Measurements from ENCODE around the gene RNF130. TPM values are rescaled to one million over a fixed set of nuclear protein-coding genes. Genes with fewer than 3 reads are reported as not detected.

Gene RNF130
- total and polyA plus RNA-seq, 4 donors = 24.9 to 93.1 (median 51.4) TPM

- Histone ChIP-seq H3K36me3 (ENCODE audit: control insufficient read depth in 4 of 4, insufficient read depth in 3 of 4, low read depth in 1 of 4, low read length in 3 of 4) (no peaks in the 10 kb centered on the region), H3K4me3 (ENCODE audit: low read depth in 1 of 3, low read length in 3 of 3) (no peak overlapping the region), H3K27me3 (ENCODE audit: control insufficient read depth in 4 of 4, insufficient read depth in 4 of 4, low read length in 3 of 4) (no peaks in the 10 kb centered on the region), H3K9me3 (ENCODE audit: control insufficient read depth in 4 of 4, low read length in 3 of 4) (no peaks in the 10 kb centered on the region), H3K27ac (ENCODE audit: low read depth in 1 of 2, low read length in 2 of 2) (no peak overlapping the region), H3K4me1 (ENCODE audit: control insufficient read depth in 4 of 4, insufficient read depth in 4 of 4, low read length in 3 of 4) (peaks cover 6 to 30% (median 28%) of the 10 kb centered on the region in 4 donors), H3K9ac (ENCODE audit: low read depth in 1 of 2, low read length in 2 of 2) (no peak overlapping the region)
- no peak for TF ChIP-seq CTCF (IDR thresholded peaks at IDR 0.05; ENCODE audit: low read depth, low read length, missing input control)
- no peak for TF ChIP-seq JUND (IDR thresholded peaks at IDR 0.05)
- TF ChIP-seq MAX (IDR thresholded peaks at IDR 0.05) = no peak
- 64% methylated on average over 2 of the region's 2 CpGs for WGBS
- no peak for DNase-seq (ENCODE audit: low spot score)
Measured at GRCh38 chr5:180049185-180049548, 22.4 kb downstream of the RNF130 start.

- Histone ChIP-seq H3K9me3 (ENCODE audit: control insufficient read depth in 4 of 4, low read length in 3 of 4) (no peaks in the 10 kb centered on the region), H3K9ac (ENCODE audit: low read depth in 1 of 2, low read length in 2 of 2) (no peak overlapping the region), H3K27me3 (ENCODE audit: control insufficient read depth in 4 of 4, insufficient read depth in 4 of 4, low read length in 3 of 4) (no peaks in the 10 kb centered on the region), H3K27ac (ENCODE audit: low read depth in 1 of 2, low read length in 2 of 2) (peak overlapping the region; percentile 46 to 50), H3K4me1 (ENCODE audit: control insufficient read depth in 4 of 4, insufficient read depth in 4 of 4, low read length in 3 of 4) (peaks cover 6 to 30% (median 28%) of the 10 kb centered on the region in 4 donors), H3K36me3 (ENCODE audit: control insufficient read depth in 4 of 4, insufficient read depth in 3 of 4, low read depth in 1 of 4, low read length in 3 of 4) (no peaks in the 10 kb centered on the region), H3K4me3 (ENCODE audit: low read depth in 1 of 3, low read length in 3 of 3) (no peak overlapping the region)
- DNase-seq (ENCODE audit: low spot score) = no peak
- 30% methylated on average over 8 of the region's 8 CpGs for WGBS
- peak in 1 of 2 donors; percentile 51 for TF ChIP-seq RXRA (IDR thresholded peaks at IDR 0.05)
- no peak for TF ChIP-seq NR2F2 (IDR thresholded peaks at IDR 0.05)
- peak; percentile 27 for TF ChIP-seq MAX (IDR thresholded peaks at IDR 0.05)
- TF ChIP-seq FOXA1 (IDR thresholded peaks at IDR 0.05) = no peak
- no peak for TF ChIP-seq YY1 (IDR thresholded peaks at IDR 0.05)
- no peak for TF ChIP-seq REST (IDR thresholded peaks at IDR 0.05)
- no peak for TF ChIP-seq TAF1 (conservative IDR thresholded peaks at IDR 0.05)
- TF ChIP-seq SP1 (IDR thresholded peaks at IDR 0.05) = no peak
- no peak for TF ChIP-seq ATF3 (IDR thresholded peaks at IDR 0.05)
- no peak for TF ChIP-seq HNF4G (IDR thresholded peaks at IDR 0.05)
- TF ChIP-seq EGR1 (IDR thresholded peaks at IDR 0.05; ENCODE audit: low read depth in 2 of 2) = no peak
- no peak for TF ChIP-seq GABPA (IDR thresholded peaks at IDR 0.05 in 1 of 2, conservative IDR thresholded peaks at IDR 0.05 in 1 of 2)
- peak in 1 of 2 donors; percentile 45 for TF ChIP-seq HNF4A (conservative IDR thresholded peaks at IDR 0.05)
- TF ChIP-seq ZBTB33 (IDR thresholded peaks at IDR 0.05) = no peak
- TF ChIP-seq FOXA2 (IDR thresholded peaks at IDR 0.05) = peak; percentile 47
- no peak for TF ChIP-seq RAD21 (IDR thresholded peaks at IDR 0.05)
Measured at GRCh38 chr5:180047667-180048066, 23.9 kb downstream of the RNF130 start.
